Activated gamma-delta T cell treated with Interleukin-2 at 50 U/mL for 16 hours (primary cell): ENCODE results near the gene STIP1.
A peak's percentile ranks its signal among the peaks of the same experiment; 100 is the strongest.

ENCODE experiments used
- DNase-seq: peaks from one replicate; pipeline ENCODE4 v3.0.0-alpha.2; 2020

STIP1 gene

GRCh38 chr11:64185693-64186491, at the start of gene STIP1:
STIP1 (plus strand) TSS chr11:64186171; CDS start chr11:64186262, 91 bp downstream.
- DNase-seq, result peak; percentile 98

- no peak for DNase-seq
Measured at GRCh38 chr11:64136765-64137441, 49.1 kb upstream of the STIP1 start.

- DNase-seq, result no peak
Measured at GRCh38 chr11:64138398-64138797, 47.6 kb upstream of the STIP1 start.

- DNase-seq, result no peak
Measured at GRCh38 chr11:64139049-64139448, 46.9 kb upstream of the STIP1 start.

- no peak for DNase-seq
Measured at GRCh38 chr11:64140082-64140481, 45.9 kb upstream of the STIP1 start.

GRCh38 chr11:64141081-64141783, 44.7 kb upstream of the STIP1 start:
- DNase-seq, result no peak

GRCh38 chr11:64144587-64145472, 41.1 kb upstream of the STIP1 start:
- DNase-seq, result no peak

- DNase-seq, result peak; percentile 48
Measured at GRCh38 chr11:64146036-64146955, 39.7 kb upstream of the STIP1 start.

- peak; percentile 77 for DNase-seq
Measured at GRCh38 chr11:64148226-64148916, 37.6 kb upstream of the STIP1 start.

GRCh38 chr11:64148917-64149617, 36.9 kb upstream of the STIP1 start:
- no peak for DNase-seq

GRCh38 chr11:64150051-64150450, 35.9 kb upstream of the STIP1 start:
- no peak for DNase-seq

GRCh38 chr11:64150481-64151239, 35.3 kb upstream of the STIP1 start:
- DNase-seq, result no peak

- DNase-seq, result no peak
Measured at GRCh38 chr11:64151337-64151736, 34.6 kb upstream of the STIP1 start.

- DNase-seq, result peak; percentile 66
Measured at GRCh38 chr11:64152841-64153691, 32.9 kb upstream of the STIP1 start.

- no peak for DNase-seq
Measured at GRCh38 chr11:64153812-64154211, 32.2 kb upstream of the STIP1 start.

- no peak for DNase-seq
Measured at GRCh38 chr11:64156235-64157011, 29.5 kb upstream of the STIP1 start.

- DNase-seq, result no peak
Measured at GRCh38 chr11:64157631-64158394, 28.2 kb upstream of the STIP1 start.
